HG03175 (cell line): ENCODE data around the gene INO80D.
"Not testable (repeated sequence)": the region's sequence is repeated elsewhere in the genome, so short reads cannot be mapped to it uniquely, and the experiment has no call there.

ENCODE experiments used
- ATAC-seq: cut with Tn5 transposase; IDR thresholded peaks from one replicate; pipeline ENCODE4 v1.9.1; 2021; ENCODE audit warnings: mild to moderate bottlenecking, moderate library complexity; ENCODE audit not compliant: unreplicated experiment

Gene INO80D

DNA sequence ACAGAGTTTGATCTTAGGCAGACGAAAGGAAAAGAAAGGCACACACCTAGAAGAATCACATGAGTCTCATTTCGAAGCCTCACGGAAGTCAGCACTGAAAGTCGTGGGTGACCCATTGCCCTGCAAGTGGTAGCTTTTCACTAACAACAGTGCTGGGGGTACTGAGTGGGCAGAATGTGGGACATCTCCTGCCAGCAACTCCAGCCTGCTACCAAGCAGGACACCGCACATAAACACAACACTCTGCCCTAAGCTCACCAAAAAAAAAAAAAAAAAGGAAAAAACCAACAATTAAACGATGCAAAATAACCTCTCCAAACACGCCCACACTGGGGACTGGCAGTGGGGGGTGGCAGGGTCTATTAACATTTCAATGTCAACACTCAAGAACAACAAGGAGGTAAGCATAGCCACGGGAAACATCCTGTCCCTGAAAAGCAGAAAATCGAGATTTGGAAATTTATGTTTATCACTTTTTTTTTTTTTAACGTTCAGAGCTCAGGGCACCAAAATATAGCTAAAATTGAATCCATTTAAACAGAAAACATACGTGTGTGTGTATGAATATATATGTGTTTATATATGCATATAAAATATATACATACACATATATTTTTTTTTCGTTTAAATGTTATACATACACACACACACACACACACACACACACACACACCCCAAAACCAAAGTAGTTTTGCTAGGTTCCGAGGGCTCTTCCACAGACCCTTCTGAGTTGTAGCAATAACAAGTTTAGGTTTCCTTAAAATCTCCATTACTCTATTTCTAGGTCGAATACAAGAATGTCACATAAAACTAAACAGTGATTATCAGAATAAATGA, 2.2 kb downstream of the INO80D start:
- ATAC-seq = no peak

- no peak for ATAC-seq
Measured at GRCh38 chr2:206082298-206082843, 3.6 kb downstream of the INO80D start.

- ATAC-seq = no peak
Measured at GRCh38 chr2:206080927-206081326, 5.0 kb downstream of the INO80D start.

DNA sequence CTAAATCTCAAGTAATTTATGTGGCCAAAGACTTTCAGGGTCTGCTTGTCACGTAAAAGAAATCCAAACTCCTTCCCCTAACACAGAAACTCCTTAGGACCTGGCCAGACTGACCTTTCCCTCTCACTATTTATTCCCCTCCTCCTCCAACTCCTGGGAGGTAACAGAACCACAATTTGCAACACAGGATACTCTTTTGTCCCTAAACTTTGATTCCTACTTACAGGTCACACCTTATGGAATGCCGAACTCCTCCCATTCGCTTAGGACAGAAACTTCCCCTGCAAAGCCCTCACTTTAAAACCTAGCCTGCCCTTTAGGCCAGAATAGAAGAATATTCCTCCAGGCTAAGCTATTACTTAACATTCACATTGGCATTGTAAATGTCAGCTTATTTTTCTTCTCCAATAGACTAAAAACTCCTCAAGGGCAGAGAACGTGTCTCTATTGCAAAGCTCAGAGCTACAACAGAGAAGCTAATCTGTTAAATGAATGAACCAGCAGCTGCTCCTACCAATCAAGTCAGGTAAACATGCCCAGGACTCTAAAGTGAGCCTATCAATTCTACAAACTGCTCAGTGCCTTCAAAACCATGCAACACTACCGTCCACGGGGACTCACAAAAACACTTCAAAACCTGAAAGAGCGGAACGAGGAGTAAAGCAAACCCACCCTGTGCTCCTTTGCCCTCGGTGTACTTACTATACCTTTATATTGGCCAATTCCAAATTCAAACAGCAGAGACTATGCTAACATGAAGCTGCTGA, 6.1 kb downstream of the INO80D start:
- no peak for ATAC-seq

DNA sequence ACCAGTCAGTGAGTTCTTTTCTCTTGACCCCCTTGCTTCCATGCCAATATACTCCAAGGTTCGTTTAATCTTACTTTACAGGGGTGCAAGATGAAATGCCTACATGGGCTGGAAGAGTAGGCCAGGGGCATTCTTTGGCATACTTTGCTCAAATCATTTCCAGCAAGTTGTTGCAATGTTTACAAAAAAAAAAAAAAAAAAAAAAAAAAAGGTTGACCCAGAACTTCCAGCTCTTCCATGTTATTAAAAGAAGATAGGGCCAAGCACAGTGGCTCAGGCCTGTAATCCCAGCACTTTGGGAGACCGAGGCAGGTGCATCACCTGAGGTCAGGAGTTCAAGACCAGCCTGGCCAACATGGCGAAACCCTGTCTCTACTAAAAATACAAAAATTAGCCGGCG, 8.1 kb downstream of the INO80D start:
- ATAC-seq = not testable (repeated sequence)

DNA sequence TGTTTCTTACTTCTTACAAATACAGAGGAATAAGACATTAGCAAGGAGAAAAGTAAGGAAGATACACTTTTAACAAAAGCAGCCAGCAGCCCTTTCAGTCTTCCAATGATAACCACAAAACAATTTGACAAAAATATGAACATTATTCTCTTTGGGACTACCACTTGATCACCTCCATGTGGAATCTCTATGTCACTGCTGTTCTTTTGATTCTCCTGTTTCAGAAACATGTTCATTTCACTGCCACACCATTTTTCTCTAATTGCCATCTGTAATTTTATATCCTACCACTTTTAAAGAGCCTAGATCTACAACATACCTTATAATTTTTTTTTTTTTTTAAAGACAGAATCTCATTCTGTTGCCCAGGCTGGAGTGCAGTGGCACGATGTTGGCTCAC, 10.9 kb downstream of the INO80D start:
- no peak for ATAC-seq

DNA sequence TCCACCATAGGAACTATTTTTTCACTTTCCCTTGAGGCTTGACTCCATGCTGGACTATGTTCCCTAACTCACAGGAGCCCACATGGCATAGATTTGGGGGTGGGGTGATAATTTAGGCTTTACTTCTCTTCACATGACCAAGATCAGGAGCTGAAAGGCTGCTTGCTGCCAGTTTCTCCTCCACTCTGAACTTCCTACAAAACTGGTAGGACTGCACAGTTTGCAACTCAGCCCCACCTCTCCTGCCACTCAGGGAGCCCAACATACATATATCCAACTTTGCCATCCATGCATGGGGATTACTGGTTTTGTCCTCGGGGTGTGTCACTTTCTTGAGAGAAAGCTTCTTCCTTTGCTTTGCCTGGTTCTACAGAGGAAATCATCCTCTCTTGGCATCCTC, 14.2 kb downstream of the INO80D start:
- ATAC-seq = no peak

DNA sequence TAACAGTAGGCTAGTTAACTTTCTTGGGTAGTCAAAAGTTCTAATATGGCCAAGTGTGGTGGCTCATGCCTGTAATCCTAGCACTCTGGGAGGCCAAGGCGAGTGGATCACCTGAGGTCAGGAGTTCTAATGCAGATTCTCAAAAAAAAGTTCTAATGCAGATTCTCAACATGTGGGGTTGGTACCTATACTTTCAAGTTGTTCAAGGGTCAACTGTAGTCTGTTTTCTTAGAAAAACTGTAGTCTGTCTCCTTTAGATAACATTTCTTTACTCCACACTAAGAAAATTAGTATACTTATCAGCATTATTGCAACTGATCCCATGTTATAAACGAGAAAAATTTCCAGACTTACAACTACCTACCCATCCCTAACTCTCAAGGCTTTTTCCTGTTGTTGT, 16.6 kb downstream of the INO80D start:
- ATAC-seq = no peak

- no peak for ATAC-seq
Measured at GRCh38 chr2:206068207-206068606, 17.8 kb downstream of the INO80D start.

DNA sequence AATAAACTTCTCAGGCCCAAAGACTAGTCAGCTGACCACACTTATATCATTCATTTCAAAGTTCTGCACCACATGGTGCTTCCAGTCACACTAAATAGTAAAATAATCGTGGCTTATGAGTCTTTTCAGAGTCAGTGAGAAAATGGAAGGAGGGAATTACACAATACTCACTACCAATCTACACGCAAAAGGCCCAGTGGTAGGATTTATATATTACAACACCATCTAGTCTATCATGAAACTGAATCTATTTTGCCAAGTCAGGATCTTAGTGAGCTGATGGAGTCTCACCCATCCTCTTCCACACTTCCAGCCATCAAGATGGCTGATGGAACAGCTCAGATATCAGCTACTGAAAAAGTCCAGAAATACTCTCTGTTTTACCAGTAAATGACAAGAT, 21.9 kb downstream of the INO80D start:
- ATAC-seq = no peak

DNA sequence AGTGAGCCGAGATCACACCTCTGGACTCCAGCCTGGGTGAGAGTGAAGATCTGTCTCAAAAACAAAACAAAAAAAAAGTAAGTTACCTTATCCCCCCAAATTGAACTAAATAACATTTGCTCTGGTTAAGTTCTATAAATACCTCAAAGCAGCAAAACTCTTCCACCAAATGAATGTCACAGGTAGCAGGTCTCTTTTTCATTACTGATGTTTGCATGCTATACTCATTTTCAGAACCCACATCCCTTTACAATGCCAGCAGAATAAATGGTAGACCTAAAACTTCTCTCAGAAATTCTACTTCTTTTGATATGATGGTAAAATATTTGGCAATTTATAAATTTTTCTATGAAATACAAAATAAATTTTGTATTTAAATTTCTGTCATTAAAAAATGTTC, 22.3 kb downstream of the INO80D start:
- no peak for ATAC-seq

DNA sequence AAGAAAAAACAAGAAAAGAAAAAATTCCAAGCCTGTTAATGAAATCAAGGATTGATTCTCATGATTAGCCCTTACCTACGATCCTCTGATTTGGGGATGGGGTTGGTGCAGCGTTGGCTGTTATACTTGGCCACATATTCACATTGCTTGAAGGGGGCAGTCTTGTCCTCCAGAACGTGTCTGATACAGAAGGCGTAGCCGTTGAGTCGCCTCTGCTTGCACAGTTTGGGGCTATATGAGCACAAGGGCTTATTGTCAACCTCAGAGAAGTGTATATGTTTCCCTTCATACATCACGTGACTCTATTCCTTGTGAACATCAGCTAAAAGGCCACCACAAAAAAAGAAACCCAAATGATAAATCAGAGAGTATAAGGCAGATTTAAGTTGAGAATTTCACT, 23.2 kb downstream of the INO80D start:
- no peak for ATAC-seq

DNA sequence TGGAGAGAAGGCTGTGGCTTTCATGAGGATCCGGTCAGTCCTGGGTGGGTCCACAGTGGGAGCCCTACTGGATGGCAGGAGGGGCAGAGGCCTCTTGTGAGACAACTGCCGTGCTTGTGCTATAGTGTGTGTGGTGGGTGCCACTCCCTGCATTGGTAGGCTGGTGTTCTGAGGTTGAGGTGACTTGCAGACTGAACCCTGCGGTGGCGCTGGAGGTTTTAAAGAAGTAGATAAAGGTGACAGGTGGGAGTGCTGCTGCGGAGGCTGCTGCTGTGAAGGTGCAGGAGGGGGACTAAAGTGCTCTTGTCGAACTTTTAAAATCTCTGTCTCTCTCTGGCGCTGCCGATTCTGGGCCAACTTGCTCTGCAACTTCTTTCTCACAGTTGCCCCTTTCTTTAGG, 29.7 kb downstream of the INO80D start:
- ATAC-seq = no peak

- ATAC-seq = no peak
Measured at GRCh38 chr2:206054952-206055351, 31.0 kb downstream of the INO80D start.

DNA sequence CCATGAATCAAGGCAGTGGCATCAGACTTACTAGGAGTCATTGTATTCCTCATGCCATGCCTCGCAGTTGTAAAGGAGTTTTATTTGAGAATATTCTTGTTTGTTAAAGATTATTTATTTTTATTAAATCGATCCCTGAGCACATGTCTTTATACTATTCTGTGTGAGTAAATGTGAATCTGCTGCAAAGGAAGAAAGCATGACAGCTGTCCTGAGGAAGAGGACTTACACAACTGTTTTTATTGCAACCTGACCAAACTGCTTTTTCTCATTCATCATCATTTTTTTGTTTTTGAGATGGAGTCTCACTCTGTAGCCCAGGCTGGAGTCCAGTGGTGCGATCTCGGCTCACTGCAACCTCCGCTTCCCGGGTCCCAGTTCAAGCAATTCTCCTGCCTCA, 34.1 kb downstream of the INO80D start:
- no peak for ATAC-seq

DNA sequence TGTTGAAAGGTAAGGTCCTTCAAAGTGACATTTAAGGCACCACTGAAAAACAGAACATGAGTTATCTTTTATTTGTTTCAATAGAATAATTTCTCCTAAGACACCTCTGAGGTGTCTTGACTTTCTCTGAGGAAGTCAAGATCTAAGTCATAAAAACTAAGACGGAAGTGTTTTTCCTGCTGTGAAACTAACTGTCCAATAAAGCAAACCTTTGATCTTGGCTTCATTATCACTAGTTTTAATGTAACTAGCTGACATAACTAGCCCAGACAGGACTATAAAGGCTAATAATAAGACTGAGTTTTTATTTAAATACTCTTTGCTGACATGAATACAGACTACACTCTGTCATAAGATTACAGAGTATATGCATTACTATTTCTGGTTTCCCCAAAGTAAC, 36.6 kb downstream of the INO80D start:
- ATAC-seq = no peak

DNA sequence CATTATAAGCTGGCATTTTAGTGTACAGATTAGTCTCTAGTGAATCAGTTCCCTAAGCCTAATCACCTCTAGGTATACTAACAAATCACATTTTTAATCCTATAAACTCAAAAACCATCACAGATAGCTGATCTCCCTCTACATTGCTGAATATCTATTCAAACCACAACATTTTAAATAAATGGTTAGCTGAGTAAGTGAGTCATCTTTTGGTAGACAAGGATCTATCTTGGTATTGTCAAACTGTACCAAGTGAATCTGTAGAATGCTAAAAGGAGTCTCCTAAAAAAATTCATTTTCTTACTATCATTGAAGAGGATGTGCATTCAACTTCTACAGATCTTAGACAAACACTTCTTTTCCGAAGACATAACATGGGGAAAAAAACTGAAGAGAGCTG, 40.7 kb downstream of the INO80D start:
- no peak for ATAC-seq

DNA sequence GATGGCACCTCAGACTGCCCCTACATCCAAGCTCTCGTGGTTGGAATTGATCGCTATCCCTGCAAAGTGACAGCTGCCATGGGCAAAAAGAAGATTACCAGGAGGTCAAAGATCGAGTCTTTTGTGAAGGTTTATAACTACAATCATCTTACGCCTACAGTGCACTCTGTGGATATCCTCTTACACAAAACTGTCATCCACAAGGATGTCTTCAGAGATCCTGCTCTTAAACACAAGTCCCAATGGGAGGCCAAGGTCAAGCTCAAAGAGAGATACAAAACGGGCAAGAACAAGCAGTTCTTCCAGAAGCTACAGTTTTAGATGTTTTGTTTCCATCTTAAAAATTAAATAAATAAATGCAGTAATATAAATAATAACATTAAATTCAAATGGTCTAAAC, 45.4 kb downstream of the INO80D start:
- no peak for ATAC-seq

GRCh38 chr2:206035393-206035792, 50.6 kb downstream of the INO80D start:
- not testable (repeated sequence) for ATAC-seq

DNA sequence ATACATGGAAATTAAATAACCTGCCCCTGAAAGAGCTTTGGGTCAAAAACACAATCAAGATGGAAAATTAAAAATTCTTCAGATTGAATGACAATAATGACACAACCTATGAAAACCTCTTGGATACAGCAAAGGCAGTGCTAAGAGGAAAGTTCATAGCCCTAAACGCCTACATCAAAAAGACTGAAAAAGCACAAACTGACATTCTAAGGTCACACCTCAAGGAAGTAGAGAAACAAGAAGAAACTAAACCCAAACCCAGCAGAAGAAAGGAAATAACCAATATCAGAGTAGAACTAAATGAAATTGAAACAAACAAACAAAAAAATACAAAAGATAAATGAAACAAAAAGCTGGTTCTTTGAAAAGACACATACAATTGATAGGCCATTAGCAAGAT, 52.5 kb downstream of the INO80D start:
- not testable (repeated sequence) for ATAC-seq

- ATAC-seq = no peak
Measured at GRCh38 chr2:206031950-206032567, 53.9 kb downstream of the INO80D start.
